Gastrocnemius medialis (tissue), 4 donors: ENCODE results near the gene TRABD2A. TPM values are rescaled to one million over a fixed set of nuclear protein-coding genes. Genes with fewer than 3 reads are reported as not detected.

Experiments used
- ATAC-seq, 2 donors: fragments of 150-250 bp; one replicate each; pipeline ENCODE4 v1.9.1; 2016
- DNase-seq, 2 donors: peaks; one replicate each; pipeline ENCODE4 v3.0.0-alpha.2; 2019
- H3K27ac ChIP-seq, 4 donors: fragments of 200-600 bp; sonication (generic); 1 replicate in 1 of 4; 2 replicates in 3 of 4; pipeline ENCODE4 v1.5.1; 2016 to 2018; ENCODE audit warnings: mild to moderate bottlenecking in 2 of 4, moderate library complexity in 1 of 4
- H3K27me3 ChIP-seq, 3 donors: fragments of 200-600 bp; sonication (generic) in 2 of 3; 1 replicate in 1 of 3; 2 replicates in 2 of 3; pipeline versions ENCODE4 v1.5.1 to v1.6.0; 2016 to 2019; ENCODE audit warnings: mild to moderate bottlenecking in 1 of 3, moderate library complexity in 1 of 3
- H3K36me3 ChIP-seq, 2 donors: fragments of 200-600 bp; sonication (generic) in 1 of 2; one replicate each; pipeline ENCODE4 v1.5.1; 2017 to 2018
- H3K4me1 ChIP-seq, 2 donors: fragments of 200-600 bp; sonication (generic) in 1 of 2; one replicate each; pipeline ENCODE4 v1.5.1; 2016 to 2017; ENCODE audit warnings: mild to moderate bottlenecking in 2 of 2
- H3K4me3 ChIP-seq, 4 donors: fragments of 200-600 bp; sonication (generic) in 3 of 4; 1 replicate in 1 of 4; 2 replicates in 3 of 4; pipeline ENCODE4 v1.5.1; 2016 to 2019; ENCODE audit warnings: mild to moderate bottlenecking in 2 of 4
- H3K9me3 ChIP-seq, 3 donors: fragments of 200-600 bp; sonication (generic) in 2 of 3; 1 replicate in 1 of 3; 2 replicates in 2 of 3; pipeline ENCODE4 v1.5.1; 2016 to 2019
- POLR2A ChIP-seq, 2 donors: fragments of 450-650 bp; IDR thresholded peaks; one replicate each; pipeline ENCODE4 v1.6.1; 2017; ENCODE audit warnings: antibody characterized with exemption in 2 of 2, mild to moderate bottlenecking in 2 of 2, moderate library complexity in 2 of 2
- in situ Hi-C, 4 donors: fragments of 200-750 bp; cut with MboI; loops; one replicate each; pipeline versions ENCODE4 v1.15.0 to v1.8.0; 2017; ENCODE audit warnings: low sequenced_read_pairs in 4 of 4
- intact Hi-C: fragments of 100-400 bp; cut with DNase I; formaldehyde crosslinking; loops from one replicate; pipeline ENCODE4 v1.15.1; 2023; ENCODE audit warnings: low total_unique reads
- total RNA-seq, 4 donors: library from RNA; depleted of rRNA; stranded (reverse); fragments of >200 nt; gene quantifications; one replicate each; pipeline versions ENCODE4 v1.1.0 to v1.2.3, GENCODE V29; 2016
- TF ChIP-seq, protein P1 (sequence below), 5 experiments: fragments of 450-650 bp in 3 of 5; fragments of 200-600 bp in 2 of 5; sonication (generic) in 2 of 5; IDR thresholded peaks in 4 of 5; conservative IDR thresholded peaks in 1 of 5; 1 replicate in 4 of 5; 2 replicates in 1 of 5; pipeline ENCODE4 v1.5.1; 2016 to 2019; ENCODE audit warnings: antibody characterized with exemption in 5 of 5, mild to moderate bottlenecking in 3 of 5, moderate library complexity in 3 of 5

TRABD2A gene
- total RNA-seq, 4 donors from 2014 or later = 0.27 to 0.97 (median 0.64) TPM

GRCh38 chr2:84846041-84846663 is 34.7 kb downstream of the TRABD2A start:
- in situ Hi-C loops = no loop called here
- Histone ChIP-seq H3K27ac (no peak overlapping the region), H3K9me3 (no peaks in the 10 kb centered on the region), H3K4me1 (no peaks in the 10 kb centered on the region), H3K4me3 (no peak overlapping the region), H3K27me3 (no peaks in the 10 kb centered on the region), H3K36me3 (no peaks in the 10 kb centered on the region)
- DNase-seq = no peak
- intact Hi-C loops = no loop called here
- ATAC-seq = peak; percentile 27 to 30
- no peak for TF ChIP-seq POLR2A (IDR thresholded peaks at IDR 0.05)
- TF ChIP-seq, protein P1, sequence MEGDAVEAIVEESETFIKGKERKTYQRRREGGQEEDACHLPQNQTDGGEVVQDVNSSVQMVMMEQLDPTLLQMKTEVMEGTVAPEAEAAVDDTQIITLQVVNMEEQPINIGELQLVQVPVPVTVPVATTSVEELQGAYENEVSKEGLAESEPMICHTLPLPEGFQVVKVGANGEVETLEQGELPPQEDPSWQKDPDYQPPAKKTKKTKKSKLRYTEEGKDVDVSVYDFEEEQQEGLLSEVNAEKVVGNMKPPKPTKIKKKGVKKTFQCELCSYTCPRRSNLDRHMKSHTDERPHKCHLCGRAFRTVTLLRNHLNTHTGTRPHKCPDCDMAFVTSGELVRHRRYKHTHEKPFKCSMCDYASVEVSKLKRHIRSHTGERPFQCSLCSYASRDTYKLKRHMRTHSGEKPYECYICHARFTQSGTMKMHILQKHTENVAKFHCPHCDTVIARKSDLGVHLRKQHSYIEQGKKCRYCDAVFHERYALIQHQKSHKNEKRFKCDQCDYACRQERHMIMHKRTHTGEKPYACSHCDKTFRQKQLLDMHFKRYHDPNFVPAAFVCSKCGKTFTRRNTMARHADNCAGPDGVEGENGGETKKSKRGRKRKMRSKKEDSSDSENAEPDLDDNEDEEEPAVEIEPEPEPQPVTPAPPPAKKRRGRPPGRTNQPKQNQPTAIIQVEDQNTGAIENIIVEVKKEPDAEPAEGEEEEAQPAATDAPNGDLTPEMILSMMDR (IDR thresholded peaks at IDR 0.05 in 4 of 5, conservative IDR thresholded peaks at IDR 0.05 in 1 of 5) = no peak

DNA sequence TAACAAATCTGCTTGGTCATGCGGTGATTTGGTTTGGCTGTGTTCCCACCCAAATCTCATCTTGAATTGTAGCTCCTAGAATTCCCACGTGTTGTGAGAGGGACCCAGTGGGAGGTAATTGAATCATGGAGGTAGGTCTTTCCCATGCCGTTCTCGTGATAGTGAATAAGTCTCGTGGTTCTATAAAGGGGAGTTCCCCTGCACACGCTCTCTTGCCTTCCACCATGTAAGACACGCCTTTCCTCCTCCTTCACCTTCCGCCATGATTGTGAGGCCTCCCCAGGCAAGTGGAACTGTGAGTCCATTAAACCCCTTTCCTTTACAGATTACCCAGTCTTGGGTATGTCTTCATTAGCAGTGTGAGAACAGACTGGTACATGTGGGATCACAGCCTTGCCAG is 36.7 kb downstream of the TRABD2A start:
- no peak for DNase-seq
- Histone ChIP-seq H3K36me3 (no peaks in the 10 kb centered on the region), H3K4me1 (no peaks in the 10 kb centered on the region), H3K9me3 (no peaks in the 10 kb centered on the region), H3K27me3 (no peaks in the 10 kb centered on the region), H3K27ac (no peak overlapping the region), H3K4me3 (no peak overlapping the region)
- TF ChIP-seq POLR2A (IDR thresholded peaks at IDR 0.05) = no peak
- TF ChIP-seq, protein P1 (IDR thresholded peaks at IDR 0.05 in 4 of 5, conservative IDR thresholded peaks at IDR 0.05 in 1 of 5) = no peak
- intact Hi-C loops = no loop called here
- ATAC-seq = no peak
- in situ Hi-C loops = no loop called here

GRCh38 chr2:84841577-84841976 is 39.3 kb downstream of the TRABD2A start:
- H3K9me3 ChIP-seq = no peaks in the 10 kb centered on the region
- no peak for ATAC-seq
- H3K27ac ChIP-seq = no peak overlapping the region
- no peaks in the 10 kb centered on the region for H3K27me3 ChIP-seq
- intact Hi-C loops (no loop called here), in situ Hi-C loops (no loop called here)
- H3K4me3 ChIP-seq = no peak overlapping the region
- no peak for DNase-seq
- no peak for TF ChIP-seq POLR2A (IDR thresholded peaks at IDR 0.05)
- TF ChIP-seq, protein P1 (IDR thresholded peaks at IDR 0.05 in 4 of 5, conservative IDR thresholded peaks at IDR 0.05 in 1 of 5) = no peak
- H3K36me3 ChIP-seq = no peaks in the 10 kb centered on the region
- H3K4me1 ChIP-seq = no peaks in the 10 kb centered on the region

DNA sequence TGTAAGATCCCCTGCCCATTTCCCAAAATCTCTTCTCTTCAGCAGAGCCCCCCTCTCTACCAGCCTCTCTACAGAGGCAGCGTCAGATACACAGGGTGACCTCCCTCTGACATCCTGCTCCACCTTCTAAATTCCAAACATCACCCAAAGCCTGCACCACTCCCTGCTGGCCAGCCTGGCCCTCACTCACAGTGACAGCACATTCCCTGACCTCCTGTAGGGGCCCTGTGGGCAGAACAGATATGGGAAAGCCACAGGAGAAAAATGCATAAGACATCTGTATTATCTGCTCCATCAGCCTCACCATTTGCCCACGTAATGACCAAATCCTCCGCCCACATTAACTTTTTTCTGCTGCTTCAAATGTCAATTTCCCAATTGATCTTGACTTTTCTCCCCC is 40.6 kb downstream of the TRABD2A start:
- H3K36me3 ChIP-seq = no peaks in the 10 kb centered on the region
- in situ Hi-C loops = no loop called here
- no peak for ATAC-seq
- H3K9me3 ChIP-seq = peaks cover 0 to 4% (median 0%) of the 10 kb centered on the region in 3 donors
- H3K27ac ChIP-seq = no peak overlapping the region
- TF ChIP-seq, protein P1 (IDR thresholded peaks at IDR 0.05 in 4 of 5, conservative IDR thresholded peaks at IDR 0.05 in 1 of 5) = no peak
- no peak for TF ChIP-seq POLR2A (IDR thresholded peaks at IDR 0.05)
- H3K4me1 ChIP-seq = no peaks in the 10 kb centered on the region
- H3K27me3 ChIP-seq = no peaks in the 10 kb centered on the region
- H3K4me3 ChIP-seq = no peak overlapping the region
- no peak for DNase-seq
- intact Hi-C loops = no loop called here

DNA sequence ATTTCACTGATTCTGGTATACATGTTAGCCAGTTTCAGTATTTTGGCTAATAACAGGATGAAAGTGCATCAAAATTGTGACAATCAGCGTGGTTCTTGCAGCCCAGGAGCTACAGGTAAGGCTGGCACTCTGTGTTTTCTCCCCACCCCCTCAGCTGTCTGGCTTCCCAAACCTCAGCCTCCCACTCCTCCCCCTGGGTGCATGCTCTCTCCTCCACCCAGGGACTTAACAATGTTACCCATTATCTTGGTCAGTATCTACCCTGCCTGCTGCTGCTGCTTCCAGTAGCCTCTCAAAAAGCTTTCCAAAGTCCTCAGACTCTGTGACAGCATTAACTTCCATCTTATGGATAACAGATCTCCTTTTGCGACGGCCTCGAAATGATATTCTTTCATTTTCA is 41.0 kb downstream of the TRABD2A start:
- H3K4me3 ChIP-seq = no peak overlapping the region
- ATAC-seq = no peak
- no peaks in the 10 kb centered on the region for H3K27me3 ChIP-seq
- TF ChIP-seq, protein P1 (IDR thresholded peaks at IDR 0.05 in 4 of 5, conservative IDR thresholded peaks at IDR 0.05 in 1 of 5) = no peak
- TF ChIP-seq POLR2A (IDR thresholded peaks at IDR 0.05) = no peak
- in situ Hi-C loops (no loop called here), intact Hi-C loops (no loop called here)
- DNase-seq = no peak
- H3K27ac ChIP-seq = no peak overlapping the region
- no peaks in the 10 kb centered on the region for H3K36me3 ChIP-seq
- H3K4me1 ChIP-seq = no peaks in the 10 kb centered on the region
- H3K9me3 ChIP-seq = peaks cover 0 to 4% (median 0%) of the 10 kb centered on the region in 3 donors
